Transverse colon (tissue), 3 donors: Measurements from ENCODE around the gene SMIM10L1.

Source experiments
- EP300 ChIP-seq: sonication (generic); formaldehyde crosslinking; IDR thresholded peaks from one replicate; pipeline ENCODE4 v1.6.1; 2017; ENCODE audit warnings: antibody characterized with exemption, low read depth
- POLR2A ChIP-seq: fragments of 450-650 bp; IDR thresholded peaks from one replicate; pipeline ENCODE4 v1.6.1; 2016; ENCODE audit warnings: antibody characterized with exemption, mild to moderate bottlenecking, moderate library complexity
- POLR2AphosphoS5 ChIP-seq, 3 donors: sonication (generic); formaldehyde crosslinking; IDR thresholded peaks; one replicate each; pipeline ENCODE4 v1.6.1; 2016; ENCODE audit warnings: antibody characterized with exemption in 3 of 3

DNA sequence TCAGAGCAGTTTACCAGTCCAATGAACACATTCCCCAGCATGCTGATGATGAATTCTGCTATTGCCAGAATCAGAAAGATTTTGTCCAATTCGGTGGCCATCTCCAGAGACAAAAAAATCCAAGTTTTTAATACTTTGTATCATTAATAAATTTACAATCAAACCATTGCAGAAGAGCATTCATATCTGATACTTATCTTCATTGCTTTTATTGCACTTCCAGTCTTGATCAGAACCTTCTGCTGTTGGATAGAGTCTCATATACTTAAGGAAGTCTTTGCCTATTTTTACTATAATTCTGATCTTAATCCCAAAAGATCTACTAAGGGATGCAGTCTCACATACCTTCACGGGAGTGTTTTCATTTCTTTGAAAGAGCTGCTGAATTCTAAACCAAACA is 15.8 kb downstream of the SMIM10L1 start, which contains the start of gene TAS2R42:
- TF ChIP-seq POLR2A (no peak), POLR2AphosphoS5 (IDR thresholded peaks at IDR 0.05) (no peak), EP300 (no peak)
